Heart left ventricle (tissue), 13 donors: ENCODE measurements around the gene FOSL2.

Source experiments
- CTCF ChIP-seq, 12 donors: fragments of 200-600 bp; sonication (generic) in 4 of 12; IDR thresholded peaks; one replicate each; pipeline versions ENCODE4 v1.5.0 to v1.8.0; 2018 to 2022; ENCODE audit warnings: antibody characterized with exemption in 12 of 12, mild to moderate bottlenecking in 5 of 12
- POLR2A ChIP-seq, 2 donors: fragments of 450-650 bp; IDR thresholded peaks; one replicate each; pipeline ENCODE4 v1.6.1; 2017; ENCODE audit warnings: antibody characterized with exemption in 2 of 2, mild to moderate bottlenecking in 2 of 2, moderate library complexity in 2 of 2
- donor health status: ischemic (EF 13 %, LVEDD 7.1; RV severe dilation, severe dysfunction).
- donor health status: DM: no; HTN: yes; CAD: no.
- donor health status: DM: no; HTN: no; CAD: no.
- donor health status: ischemic (EF 25% LVEDD 6.9; RV normal size, moderate dysfunction).
- donor health status: ischemic (EF 25% LVEDD 5.7; RV mildly dilated, moderate dysfunction).
- donor health status: ischemic (EF 35%, LVEDD 5.7; RV mildly dilated, moderate dysfunction).
- donor health status: nonischemic (EF 11% LVEDD 7.7; RV severe dilation, severe dysfunction).
- donor health status: DM: yes; HTN: yes; CAD: no.
- donor health status: PGD.
- donor health status: ischemic (EF 29% LVEDD 5.4; RV normal size, mild dysfunction).
- donor health status: nonischemic (EF 23%, LVEDD 6.1; RV moderate dilation, normal function).

GRCh38 chr2:28345619-28346018, 47.0 kb upstream of the FOSL2 start:
- TF ChIP-seq POLR2A (IDR thresholded peaks at IDR 0.05) (no peak), CTCF (IDR thresholded peaks at IDR 0.05) (no peak)
